Testis (tissue), 2 donors: ENCODE data around the gene GNAO1.

ENCODE experiments used
- POLR2A ChIP-seq: fragments of 450-650 bp; IDR thresholded peaks from one replicate; pipeline ENCODE4 v1.6.1; 2017; ENCODE audit warnings: antibody characterized with exemption, mild to moderate bottlenecking, moderate library complexity
- TF ChIP-seq, protein P1 (sequence below), 3 experiments: fragments of 450-650 bp in 2 of 3; fragments of 200-600 bp in 1 of 3; sonication (generic) in 1 of 3; IDR thresholded peaks; one replicate each; pipeline ENCODE4 v1.5.1; 2016 to 2019; ENCODE audit warnings: antibody characterized with exemption in 3 of 3, mild to moderate bottlenecking in 2 of 3, moderate library complexity in 1 of 3

DNA sequence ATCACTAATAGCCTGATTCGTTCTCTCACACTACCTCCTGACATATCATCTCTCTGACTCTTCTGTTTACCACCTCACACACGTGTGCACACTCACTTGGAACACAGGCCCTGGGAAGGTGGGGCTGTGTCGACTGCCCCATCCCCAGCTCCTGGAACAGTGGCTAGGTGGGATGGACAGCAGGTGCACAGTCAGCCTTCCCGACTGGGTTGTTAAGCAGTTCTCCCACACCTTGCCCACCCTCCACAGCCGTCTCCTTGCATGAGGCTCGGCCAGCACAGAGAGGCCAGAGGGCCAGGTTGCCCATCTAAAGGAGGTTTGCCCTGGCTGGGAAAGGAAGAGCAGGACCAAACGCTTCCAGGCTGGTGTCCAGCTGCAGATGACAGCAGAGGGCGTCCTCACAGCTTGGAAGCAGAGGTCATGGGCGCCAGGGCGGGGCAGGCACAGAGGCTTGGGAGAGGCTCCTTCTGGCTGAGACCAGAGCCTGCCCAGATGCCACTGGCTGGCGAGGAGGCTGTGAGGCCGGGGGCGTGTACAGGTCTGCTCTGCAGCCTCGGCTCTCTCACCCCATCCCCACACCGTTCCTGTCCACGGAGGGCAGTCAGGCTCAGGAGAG lies 141.3 kb downstream of the GNAO1 start:
- TF ChIP-seq POLR2A, result no peak
- TF ChIP-seq, protein P1, sequence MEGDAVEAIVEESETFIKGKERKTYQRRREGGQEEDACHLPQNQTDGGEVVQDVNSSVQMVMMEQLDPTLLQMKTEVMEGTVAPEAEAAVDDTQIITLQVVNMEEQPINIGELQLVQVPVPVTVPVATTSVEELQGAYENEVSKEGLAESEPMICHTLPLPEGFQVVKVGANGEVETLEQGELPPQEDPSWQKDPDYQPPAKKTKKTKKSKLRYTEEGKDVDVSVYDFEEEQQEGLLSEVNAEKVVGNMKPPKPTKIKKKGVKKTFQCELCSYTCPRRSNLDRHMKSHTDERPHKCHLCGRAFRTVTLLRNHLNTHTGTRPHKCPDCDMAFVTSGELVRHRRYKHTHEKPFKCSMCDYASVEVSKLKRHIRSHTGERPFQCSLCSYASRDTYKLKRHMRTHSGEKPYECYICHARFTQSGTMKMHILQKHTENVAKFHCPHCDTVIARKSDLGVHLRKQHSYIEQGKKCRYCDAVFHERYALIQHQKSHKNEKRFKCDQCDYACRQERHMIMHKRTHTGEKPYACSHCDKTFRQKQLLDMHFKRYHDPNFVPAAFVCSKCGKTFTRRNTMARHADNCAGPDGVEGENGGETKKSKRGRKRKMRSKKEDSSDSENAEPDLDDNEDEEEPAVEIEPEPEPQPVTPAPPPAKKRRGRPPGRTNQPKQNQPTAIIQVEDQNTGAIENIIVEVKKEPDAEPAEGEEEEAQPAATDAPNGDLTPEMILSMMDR (IDR thresholded peaks at IDR 0.05), result peak in 2 of 3 experiments; percentile 21 to 39
